Sigmoid colon (tissue), 3 donors: Measurements from ENCODE around the gene LMO2.

Experiments used
- POLR2A ChIP-seq, 2 donors: fragments of 450-650 bp; IDR thresholded peaks; one replicate each; pipeline ENCODE4 v1.6.1; 2016; ENCODE audit warnings: antibody characterized with exemption in 2 of 2, mild to moderate bottlenecking in 2 of 2, moderate library complexity in 2 of 2
- TF ChIP-seq, protein P1 (sequence below), 4 experiments: fragments of 450-650 bp in 3 of 4; fragments of 200-600 bp in 1 of 4; IDR thresholded peaks; one replicate each; pipeline ENCODE4 v1.5.1; 2016 to 2019; ENCODE audit warnings: antibody characterized with exemption in 4 of 4, mild to moderate bottlenecking in 3 of 4, moderate library complexity in 2 of 4

- TF ChIP-seq, protein P1, sequence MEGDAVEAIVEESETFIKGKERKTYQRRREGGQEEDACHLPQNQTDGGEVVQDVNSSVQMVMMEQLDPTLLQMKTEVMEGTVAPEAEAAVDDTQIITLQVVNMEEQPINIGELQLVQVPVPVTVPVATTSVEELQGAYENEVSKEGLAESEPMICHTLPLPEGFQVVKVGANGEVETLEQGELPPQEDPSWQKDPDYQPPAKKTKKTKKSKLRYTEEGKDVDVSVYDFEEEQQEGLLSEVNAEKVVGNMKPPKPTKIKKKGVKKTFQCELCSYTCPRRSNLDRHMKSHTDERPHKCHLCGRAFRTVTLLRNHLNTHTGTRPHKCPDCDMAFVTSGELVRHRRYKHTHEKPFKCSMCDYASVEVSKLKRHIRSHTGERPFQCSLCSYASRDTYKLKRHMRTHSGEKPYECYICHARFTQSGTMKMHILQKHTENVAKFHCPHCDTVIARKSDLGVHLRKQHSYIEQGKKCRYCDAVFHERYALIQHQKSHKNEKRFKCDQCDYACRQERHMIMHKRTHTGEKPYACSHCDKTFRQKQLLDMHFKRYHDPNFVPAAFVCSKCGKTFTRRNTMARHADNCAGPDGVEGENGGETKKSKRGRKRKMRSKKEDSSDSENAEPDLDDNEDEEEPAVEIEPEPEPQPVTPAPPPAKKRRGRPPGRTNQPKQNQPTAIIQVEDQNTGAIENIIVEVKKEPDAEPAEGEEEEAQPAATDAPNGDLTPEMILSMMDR (IDR thresholded peaks at IDR 0.05) = no peak
- TF ChIP-seq POLR2A (IDR thresholded peaks at IDR 0.05) = no peak
Measured at GRCh38 chr11:33844236-33844635, 47.6 kb downstream of the LMO2 start.
